Keratinocyte (primary cell): ENCODE results near the gene DAB1.

Experiments
- EZH2 ChIP-seq: IDR thresholded peaks from one replicate; pipeline ENCODE4 v1.6.1; 2012; ENCODE audit warnings: inconsistent platforms, mild to moderate bottlenecking, low read length, moderate library complexity
- TF ChIP-seq, protein P1 (sequence below), 3 experiments: IDR thresholded peaks in 1 of 3; conservative IDR thresholded peaks in 1 of 3; optimal IDR thresholded peaks in 1 of 3; 2 replicates in 2 of 3; 3 replicates in 1 of 3; pipeline versions ENCODE3 to v1.5.1; 2011; ENCODE audit warnings: low read length in 3 of 3, mild to moderate bottlenecking in 3 of 3, moderate library complexity in 2 of 3, control low read depth in 1 of 3, inconsistent platforms in 1 of 3; ENCODE audit not compliant: insufficient read depth in 2 of 3; ENCODE audit errors: extremely low read depth in 1 of 3

DNA sequence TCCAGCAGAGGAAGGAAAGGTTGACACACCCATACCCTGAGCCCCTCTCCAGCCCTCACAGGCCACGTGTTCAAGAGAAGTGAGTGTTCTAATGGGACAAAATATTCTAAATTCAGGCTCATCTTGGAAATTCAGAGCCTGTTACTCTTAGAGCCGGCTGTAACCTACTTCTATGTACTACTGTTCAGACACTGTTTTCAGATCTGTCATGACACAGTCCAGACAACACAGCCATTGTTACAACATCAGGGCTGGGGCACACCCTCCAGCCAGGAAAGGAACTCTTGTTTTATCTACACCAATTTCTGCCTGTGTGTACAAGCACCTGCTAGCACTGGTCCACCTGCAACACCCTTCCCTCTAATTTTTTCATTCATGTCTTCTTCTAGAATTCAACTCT lies 312.7 kb downstream of the DAB1 start:
- TF ChIP-seq, protein P1, sequence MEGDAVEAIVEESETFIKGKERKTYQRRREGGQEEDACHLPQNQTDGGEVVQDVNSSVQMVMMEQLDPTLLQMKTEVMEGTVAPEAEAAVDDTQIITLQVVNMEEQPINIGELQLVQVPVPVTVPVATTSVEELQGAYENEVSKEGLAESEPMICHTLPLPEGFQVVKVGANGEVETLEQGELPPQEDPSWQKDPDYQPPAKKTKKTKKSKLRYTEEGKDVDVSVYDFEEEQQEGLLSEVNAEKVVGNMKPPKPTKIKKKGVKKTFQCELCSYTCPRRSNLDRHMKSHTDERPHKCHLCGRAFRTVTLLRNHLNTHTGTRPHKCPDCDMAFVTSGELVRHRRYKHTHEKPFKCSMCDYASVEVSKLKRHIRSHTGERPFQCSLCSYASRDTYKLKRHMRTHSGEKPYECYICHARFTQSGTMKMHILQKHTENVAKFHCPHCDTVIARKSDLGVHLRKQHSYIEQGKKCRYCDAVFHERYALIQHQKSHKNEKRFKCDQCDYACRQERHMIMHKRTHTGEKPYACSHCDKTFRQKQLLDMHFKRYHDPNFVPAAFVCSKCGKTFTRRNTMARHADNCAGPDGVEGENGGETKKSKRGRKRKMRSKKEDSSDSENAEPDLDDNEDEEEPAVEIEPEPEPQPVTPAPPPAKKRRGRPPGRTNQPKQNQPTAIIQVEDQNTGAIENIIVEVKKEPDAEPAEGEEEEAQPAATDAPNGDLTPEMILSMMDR (optimal IDR thresholded peaks at IDR 0.05 in 1 of 3, IDR thresholded peaks at IDR 0.05 in 1 of 3, conservative IDR thresholded peaks at IDR 0.05 in 1 of 3; ENCODE audit: extremely low read depth in 1 of 3, insufficient read depth in 2 of 3, low read length in 3 of 3) = no peak
- no peak for TF ChIP-seq EZH2
